ENCODE data around the gene FMN1. TPM values are rescaled to one million over a fixed set of nuclear protein-coding genes. Genes with fewer than 3 reads are reported as not detected.

Gene FMN1
- total and polyA plus RNA-seq, 2 of the 8 experiments (the other 6 are each of a cell fraction or from before 2014, with no cell fraction given), result 0.27 to 3.7 TPM

- Histone ChIP-seq H2BK20ac (ENCODE audit: low read length) (no peak overlapping the region), H3K23ac (ENCODE audit: insufficient read length) (no peak overlapping the region), H2BK5ac (ENCODE audit: low read depth, low read length) (no peak overlapping the region), H2BK120ac (replicated peaks; ENCODE audit: low read depth, low read length) (no peak overlapping the region), H3K79me2 (ENCODE audit: control insufficient read depth in 1 of 2, insufficient read depth in 2 of 2, low read length in 2 of 2) (no peaks in the 10 kb centered on the region), H2BK12ac (ENCODE audit: low read depth, low read length) (no peak overlapping the region), H3K4me3 (ENCODE audit: extremely low read depth in 1 of 4, insufficient read depth in 2 of 4, low read depth in 3 of 4, low read length in 4 of 4) (no peak overlapping the region), H4K91ac (replicated peaks; ENCODE audit: insufficient read length, low read length) (no peak overlapping the region), H3K27me3 (replicated peaks in 1 of 4; ENCODE audit: control insufficient read depth in 3 of 4, extremely low read depth in 1 of 4, insufficient read depth in 3 of 4, low read length in 3 of 4) (no peaks in the 10 kb centered on the region), H2BK15ac (ENCODE audit: low read length) (no peak overlapping the region), H3K56ac (replicated peaks; ENCODE audit: insufficient read length, low read depth, low read length) (no peak overlapping the region), H4K20me1 (replicated peaks in 1 of 2; ENCODE audit: control insufficient read depth in 1 of 2, insufficient read depth in 2 of 2, low read length in 2 of 2) (no peaks in the 10 kb centered on the region), H3K14ac (ENCODE audit: insufficient read length) (no peak overlapping the region), H3K4ac (replicated peaks; ENCODE audit: insufficient read length, low read depth, low read length) (no peak overlapping the region), H3K4me2 (ENCODE audit: insufficient read depth in 1 of 2, low read depth in 2 of 2, low read length in 2 of 2) (no peak overlapping the region), H4K5ac (ENCODE audit: insufficient read length, low read depth, low read length) (no peak overlapping the region), H3K4me1 (replicated peaks in 1 of 4; ENCODE audit: control insufficient read depth in 3 of 4, insufficient read depth in 4 of 4, low read length in 3 of 4) (no peaks in the 10 kb centered on the region), H3K9me3 (ENCODE audit: insufficient read depth in 2 of 2, low read depth in 1 of 2, low read length in 1 of 2) (peaks cover 0 to 7% of the 10 kb centered on the region in 2 experiments; a peak in 1 of 4 replicates), H2AFZ (ENCODE audit: low read length) (no peak overlapping the region), H3K23me2 (ENCODE audit: low read depth, low read length) (no peaks in the 10 kb centered on the region), H3K36me3 (ENCODE audit: control insufficient read depth in 2 of 4, insufficient read depth in 4 of 4, low read length in 3 of 4) (no peaks in the 10 kb centered on the region), H2AK5ac (ENCODE audit: low read depth, low read length) (no peak overlapping the region), H3K18ac (ENCODE audit: extremely low read depth, low read length) (no peak overlapping the region), H3K9ac (replicated peaks in 1 of 4; ENCODE audit: extremely low read depth in 1 of 4, low read depth in 3 of 4, low read length in 3 of 4) (no peak overlapping the region), H3K79me1 (ENCODE audit: low read depth, low read length) (no peaks in the 10 kb centered on the region), H3K27ac (ENCODE audit: low read depth, low read length) (no peak overlapping the region), H4K8ac (ENCODE audit: extremely low read depth, insufficient read depth, low read length) (no peak overlapping the region)
- POLR2A ChIA-PET (ENCODE audit: partially characterized antibody), result no interaction called here
- no peak for TF ChIP-seq RFX5 (IDR thresholded peaks at IDR 0.05; ENCODE audit: borderline replicate concordance, low read depth, low read length)
- TF ChIP-seq HDAC2 (IDR thresholded peaks at IDR 0.05; ENCODE audit: borderline replicate concordance in 1 of 2, low read depth in 2 of 2, low read length in 2 of 2), result no peak
- TF ChIP-seq KDM1A (IDR thresholded peaks at IDR 0.05; ENCODE audit: borderline replicate concordance, low read length), result no peak
- TF ChIP-seq ZNF274 (IDR thresholded peaks at IDR 0.05; ENCODE audit: borderline replicate concordance, extremely low read depth, low read length), result no peak
- no peak for TF ChIP-seq CHD2 (IDR thresholded peaks at IDR 0.05; ENCODE audit: low read length)
- TF ChIP-seq EZH2 (IDR thresholded peaks at IDR 0.05; ENCODE audit: low read depth, low read length, severe bottlenecking), result no peak
- no peak for TF ChIP-seq NRF1 (IDR thresholded peaks at IDR 0.05; ENCODE audit: low read depth, low read length)
- no peak for TF ChIP-seq RAD21 (IDR thresholded peaks at IDR 0.05 in 1 of 2, conservative IDR thresholded peaks at IDR 0.05 in 1 of 2; ENCODE audit: low read depth in 2 of 2, low read length in 2 of 2)
- FAIRE-seq (no peak), DNase-seq (ENCODE audit: low read depth in 1 of 2, low spot score in 2 of 2) (no peak)
- WGBS, 2 experiments (ENCODE audit: extremely low coverage in 1 of 2, insufficient coverage in 1 of 2, insufficient read length in 1 of 2, insufficient replicate concordance in 2 of 2, low coverage in 1 of 2, low lambda C conversion rate in 2 of 2, missing lambda C conversion rate in 1 of 2), result 93% methylated on average over 4 of the region's 4 CpGs; no CpG with 5 or more reads in 1 of the 2 experiments
- CTCF ChIA-PET (ENCODE audit: partially characterized antibody), result no interaction called here
Measured at GRCh38 chr15:32774022-32774421, 420.5 kb downstream of the FMN1 start.
